T-cell (primary cell): ENCODE results near the gene ARHGAP10. TPM values are rescaled to one million over a fixed set of nuclear protein-coding genes. Genes with fewer than 3 reads are reported as not detected.

Experiments
- ATAC-seq, 4 experiments: fragments of 200-7000 bp in 3 of 4; fragments of 150-1000 bp in 1 of 4; cut with Tn5 transposase; replicated peaks in 1 of 4; 1 replicate in 3 of 4; 2 replicates in 1 of 4; pipeline ENCODE4 v1.10.0; 2021; ENCODE audit warnings: moderate library complexity in 3 of 4, mild to moderate bottlenecking in 2 of 4, moderate number of reproducible peaks in 1 of 4
- CTCF ChIA-PET, 2 donors: fragments of 300-600 bp; sonication (Branson Sonifier 250); formaldehyde crosslinking; loops; one replicate each; lab custom pipeline; 2022; ENCODE audit warnings: antibody characterized with exemption in 2 of 2; lab: Charles Lee
- POLR2A ChIA-PET, 2 donors: fragments of 300-600 bp; sonication (Branson Sonifier 250); formaldehyde crosslinking; loops; one replicate each; lab custom pipeline; 2022; ENCODE audit warnings: antibody characterized with exemption in 2 of 2; lab: Charles Lee
- DNase-seq, 35 experiments: peaks; one replicate each; pipeline versions ENCODE4 v3.0.0 to v3.0.0-alpha.2; 2013 to 2023
- H3K27ac ChIP-seq: one replicate; pipeline ENCODE4 v1.5.1; 2013; ENCODE audit warnings: low read length
- H3K27me3 ChIP-seq, 2 experiments: replicated peaks in 1 of 2; 1 replicate in 1 of 2; 2 replicates in 1 of 2; pipeline versions ENCODE4 v1.6.1 to v1.7.0; 2013; ENCODE audit warnings: low read length in 1 of 2, mixed read lengths in 1 of 2; ENCODE audit not compliant: control insufficient read depth in 2 of 2, insufficient read depth in 2 of 2; ENCODE audit errors: extremely low read depth in 1 of 2
- H3K36me3 ChIP-seq, 2 donors: 1 replicate in 1 of 2; 2 replicates in 1 of 2; pipeline versions ENCODE4 v1.6.1 to v1.7.0; 2013; ENCODE audit warnings: low read length in 1 of 2; ENCODE audit not compliant: control insufficient read depth in 2 of 2, insufficient read depth in 1 of 2; ENCODE audit errors: extremely low read depth in 1 of 2
- H3K4me1 ChIP-seq, 2 experiments: 1 replicate in 1 of 2; 2 replicates in 1 of 2; pipeline versions ENCODE4 v1.6.1 to v1.7.0; 2013; ENCODE audit warnings: low read length in 2 of 2, mixed read lengths in 1 of 2; ENCODE audit not compliant: insufficient read depth in 2 of 2, control insufficient read depth in 1 of 2; ENCODE audit errors: extremely low read depth in 1 of 2
- H3K4me3 ChIP-seq, 2 donors: 1 replicate in 1 of 2; 2 replicates in 1 of 2; pipeline versions ENCODE4 v1.5.1 to v1.7.0; 2013; ENCODE audit warnings: mild to moderate bottlenecking in 2 of 2, low read length in 1 of 2, moderate library complexity in 1 of 2; ENCODE audit not compliant: control insufficient read depth in 1 of 2; ENCODE audit errors: extremely low read depth in 1 of 2
- H3K9me3 ChIP-seq: 2 replicates; pipeline ENCODE4 v1.7.0; 2013
- H3K27ac Mint-ChIP-seq, 2 donors: one replicate each; pipeline ENCODE4 v1.8.0; 2020 to 2021; ENCODE audit warnings: mild to moderate bottlenecking in 2 of 2, mixed read lengths in 2 of 2
- H3K27me3 Mint-ChIP-seq, 2 donors: one replicate each; pipeline ENCODE4 v1.8.0; 2021 to 2022; ENCODE audit warnings: mixed read lengths in 2 of 2
- H3K36me3 Mint-ChIP-seq: one replicate; pipeline ENCODE4 v1.8.0; 2021; ENCODE audit warnings: mixed read lengths
- H3K4me1 Mint-ChIP-seq, 3 donors: one replicate each; pipeline ENCODE4 v1.8.0; 2020 to 2022; ENCODE audit warnings: mixed read lengths in 3 of 3, mild to moderate bottlenecking in 1 of 3
- H3K4me3 Mint-ChIP-seq, 3 donors: one replicate each; pipeline ENCODE4 v1.8.0; 2020 to 2022; ENCODE audit warnings: mild to moderate bottlenecking in 3 of 3, mixed read lengths in 3 of 3, moderate library complexity in 3 of 3
- H3K9me3 Mint-ChIP-seq, 3 donors: one replicate each; pipeline ENCODE4 v1.8.0; 2020 to 2022; ENCODE audit warnings: mixed read lengths in 3 of 3
- WGBS: methylation state at CpG from one replicate; pipeline ENCODE4 v1.1.5; 2013; ENCODE audit warnings: missing lambda C conversion rate; ENCODE audit not compliant: insufficient coverage; 5-methylcytosine and 5-hydroxymethylcytosine counted together
- total RNA-seq, 35 experiments: library from RNA in 6 of 35; stranded (reverse) in 6 of 35; fragments of 120-200 nt in 1 of 35; gene quantifications; one replicate each; pipeline versions ENCODE4 v1.2.1 to v1.2.4 and lab custom pipeline; 2013 to 2026

The ARHGAP10 gene
- total RNA-seq, 5 donors from 2014 or later (not counting 1 experiment from before 2014, with no cell fraction given) = 6.2 to 7.7 (median 6.8) TPM

- H3K27ac Mint-ChIP-seq = no peak overlapping the region
- POLR2A ChIA-PET = no interaction called here
- ATAC-seq = no peak
These were observed 44.8 kb downstream of the ARHGAP10 start for GRCh38 chr4:147776716-147777115.

GRCh38 chr4:147777456-147778091 is 45.7 kb downstream of the ARHGAP10 start:
- ATAC-seq = no peak
- Mint-ChIP-seq H3K27me3 (no peaks in the 10 kb centered on the region), H3K9me3 (no peaks in the 10 kb centered on the region), H3K36me3 (no peaks in the 10 kb centered on the region), H3K4me3 (no peak overlapping the region), H3K27ac (no peak overlapping the region), H3K4me1 (peaks cover 0 to 23% (median 8%) of the 10 kb centered on the region in 3 donors)
- H3K4me3 ChIP-seq = no peak overlapping the region
- ChIA-PET CTCF (no interaction called here), POLR2A (no interaction called here)
- H3K4me1 ChIP-seq = peaks cover 0 to 2% of the 10 kb centered on the region in 2 experiments
- H3K27ac ChIP-seq = no peak overlapping the region
- WGBS = 80% methylated on average over 2 of the region's 5 CpGs
- no peaks in the 10 kb centered on the region for H3K36me3 ChIP-seq
- H3K27me3 ChIP-seq = no peaks in the 10 kb centered on the region
- DNase-seq = no peak
- no peaks in the 10 kb centered on the region for H3K9me3 ChIP-seq

More at GRCh38 chr4:147776716-147777115, 44.8 kb downstream of the ARHGAP10 start:
- H3K27ac ChIP-seq = no peak overlapping the region
- 95% methylated on average over 9 of the region's 10 CpGs for WGBS
- H3K4me3 ChIP-seq = no peak overlapping the region
- H3K36me3 ChIP-seq = no peaks in the 10 kb centered on the region
- Mint-ChIP-seq H3K9me3 (no peaks in the 10 kb centered on the region), H3K4me3 (no peak overlapping the region), H3K36me3 (no peaks in the 10 kb centered on the region), H3K4me1 (peaks cover 0 to 18% (median 3%) of the 10 kb centered on the region in 3 donors), H3K27me3 (no peaks in the 10 kb centered on the region)
- no peaks in the 10 kb centered on the region for H3K9me3 ChIP-seq
- CTCF ChIA-PET = interaction anchor here in 1 of 2 donors (0.7 kb wide), 1 partner anchor 90 kb away, joined by 4 read pairs; no protein-coding TSS in a partner anchor
- DNase-seq = no peak
- no peaks in the 10 kb centered on the region for H3K4me1 ChIP-seq
- H3K27me3 ChIP-seq = no peaks in the 10 kb centered on the region

- Mint-ChIP-seq H3K4me1 (peaks cover 0 to 23% (median 8%) of the 10 kb centered on the region in 3 donors), H3K36me3 (no peaks in the 10 kb centered on the region), H3K4me3 (no peak overlapping the region), H3K27ac (no peak overlapping the region), H3K9me3 (no peaks in the 10 kb centered on the region), H3K27me3 (no peaks in the 10 kb centered on the region)
- Histone ChIP-seq H3K36me3 (no peaks in the 10 kb centered on the region), H3K4me1 (peaks cover 0 to 2% of the 10 kb centered on the region in 2 experiments), H3K27me3 (no peaks in the 10 kb centered on the region), H3K9me3 (no peaks in the 10 kb centered on the region), H3K4me3 (no peak overlapping the region), H3K27ac (no peak overlapping the region)
- ChIA-PET CTCF (interaction anchor here in 1 of 2 donors (0.6 kb wide), 1 partner anchor 197 kb away, joined by 3 read pairs; no protein-coding TSS in a partner anchor), POLR2A (no interaction called here)
- WGBS = 79% methylated on average over 7 of the region's 7 CpGs
- DNase-seq (no peak), ATAC-seq (no peak)
These were observed 47.1 kb downstream of the ARHGAP10 start for GRCh38 chr4:147778942-147779341.

- Histone ChIP-seq H3K27me3 (no peaks in the 10 kb centered on the region), H3K9me3 (no peaks in the 10 kb centered on the region), H3K36me3 (no peaks in the 10 kb centered on the region), H3K4me1 (peaks cover 0 to 2% of the 10 kb centered on the region in 2 experiments), H3K4me3 (no peak overlapping the region), H3K27ac (no peak overlapping the region)
- Mint-ChIP-seq H3K36me3 (no peaks in the 10 kb centered on the region), H3K9me3 (no peaks in the 10 kb centered on the region), H3K27ac (no peak overlapping the region), H3K4me3 (no peak overlapping the region), H3K27me3 (no peaks in the 10 kb centered on the region), H3K4me1 (peaks cover 0 to 23% (median 8%) of the 10 kb centered on the region in 3 donors)
- POLR2A ChIA-PET = no interaction called here
- CTCF ChIA-PET = interaction anchor here (0.6 kb wide), 2 partner anchors 27 to 198 kb away, joined by 3 read pairs; no protein-coding TSS in a partner anchor
- ATAC-seq = no peak
- DNase-seq = no peak
These were observed 47.6 kb downstream of the ARHGAP10 start for GRCh38 chr4:147779451-147779850.

DNA sequence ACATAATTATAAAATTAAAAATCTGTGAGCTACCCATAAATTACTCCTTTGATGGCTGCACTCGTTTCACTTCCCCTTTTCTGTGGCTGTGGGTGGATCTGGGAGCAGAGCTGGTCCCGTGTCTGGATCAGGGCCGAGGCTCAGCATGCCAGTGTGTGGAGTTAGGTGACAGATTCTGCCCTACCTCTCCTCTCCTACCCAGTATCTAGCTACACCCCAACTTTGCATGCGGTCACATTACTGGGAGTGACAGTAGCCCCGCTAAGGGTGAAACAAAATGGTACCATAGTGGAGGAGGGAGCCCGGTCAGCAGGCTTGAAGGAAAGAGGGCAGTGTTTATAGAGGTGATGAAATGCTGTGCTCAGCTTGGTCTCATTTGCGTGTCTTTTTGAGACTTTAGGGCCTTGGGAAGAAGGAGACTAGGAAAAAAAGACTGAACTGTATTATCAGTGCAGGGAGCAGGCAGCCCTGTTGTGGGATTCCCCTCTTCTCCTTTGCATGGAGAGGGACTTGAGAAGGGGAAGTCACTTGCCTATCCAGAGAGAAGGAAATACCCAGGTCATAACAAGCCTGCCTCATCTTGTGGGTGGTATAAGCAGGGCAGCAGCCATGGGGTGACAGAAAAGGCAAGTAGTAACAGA is 48.4 kb downstream of the ARHGAP10 start:
- no peak overlapping the region for H3K4me3 Mint-ChIP-seq

GRCh38 chr4:147782087-147782781 is 50.3 kb downstream of the ARHGAP10 start:
- peaks cover 0 to 41% (median 23%) of the 10 kb centered on the region in 3 donors for H3K4me1 Mint-ChIP-seq
- CTCF ChIA-PET = no interaction called here
- H3K27me3 Mint-ChIP-seq = no peaks in the 10 kb centered on the region
- ATAC-seq = peak; percentile 15 to 37 (median 25)
- POLR2A ChIA-PET = no interaction called here
- H3K9me3 ChIP-seq = no peaks in the 10 kb centered on the region
- no peaks in the 10 kb centered on the region for H3K36me3 Mint-ChIP-seq
- no peak overlapping the region for H3K4me3 ChIP-seq
- H3K27ac ChIP-seq = no peak overlapping the region
- no peaks in the 10 kb centered on the region for H3K36me3 ChIP-seq
- WGBS = 48% methylated on average over 5 of the region's 7 CpGs
- peak overlapping the region in 2 of 3 donors; percentile 1 to 23 for H3K4me3 Mint-ChIP-seq
- peaks cover 0 to 2% of the 10 kb centered on the region in 2 experiments for H3K4me1 ChIP-seq
- DNase-seq = no peak
- H3K27ac Mint-ChIP-seq = peak overlapping the region; percentile 25 to 37
- no peaks in the 10 kb centered on the region for H3K9me3 Mint-ChIP-seq
- no peaks in the 10 kb centered on the region for H3K27me3 ChIP-seq

More for the DNA sequence above, 48.4 kb downstream of the ARHGAP10 start:
- Mint-ChIP-seq H3K36me3 (no peaks in the 10 kb centered on the region), H3K27ac (peak overlapping the region in 1 of 2 donors; percentile 53), H3K4me1 (peaks cover 0 to 26% (median 11%) of the 10 kb centered on the region in 3 donors), H3K9me3 (no peaks in the 10 kb centered on the region), H3K27me3 (no peaks in the 10 kb centered on the region)
- Histone ChIP-seq H3K4me3 (no peak overlapping the region), H3K36me3 (no peaks in the 10 kb centered on the region), H3K27me3 (no peaks in the 10 kb centered on the region), H3K27ac (no peak overlapping the region), H3K9me3 (no peaks in the 10 kb centered on the region), H3K4me1 (peaks cover 0 to 2% of the 10 kb centered on the region in 2 experiments)
- 65% methylated on average over 2 of the region's 7 CpGs for WGBS
- ATAC-seq (no peak), DNase-seq (peak in 1 of 35 experiments; percentile 15)
- ChIA-PET CTCF (interaction anchor here in 1 of 2 donors (0.6 to 0.8 kb wide), 3 partner anchors 27 to 85 kb away, joined by 3 read pairs; no protein-coding TSS in a partner anchor), POLR2A (no interaction called here)
